IMR-90 (cell line): ENCODE measurements around the gene C6. TPM values are rescaled to one million over a fixed set of nuclear protein-coding genes. Genes with fewer than 3 reads are reported as not detected.

ENCODE experiments used
- ATAC-seq: fragments of 200-7000 bp; cut with Tn5 transposase; 2 replicates; pipeline ENCODE4 v1.9.1; 2020; ENCODE audit warnings: low read depth, mild to moderate bottlenecking, moderate library complexity
- BruUV-seq: library from RNA; stranded (reverse); fragments of 400-500 nt; replicated peaks from 2 replicates; lab custom pipeline; 2021; lab: Mats Ljungman, UMichigan
- CTCF ChIA-PET: fragments of 300-600 bp; formaldehyde crosslinking; extraction: SDS; loops from one replicate; lab custom pipeline; 2021; ENCODE audit warnings: antibody characterized with exemption; lab: Yijun Ruan, JAX
- POLR2A ChIA-PET: fragments of 300-600 bp; sonication (Branson Sonifier 250); formaldehyde crosslinking; loops from one replicate; lab custom pipeline; 2022; ENCODE audit warnings: antibody characterized with exemption; ENCODE audit not compliant: unreplicated experiment; lab: Charles Lee
- DNase-seq: peaks from one replicate; pipeline ENCODE4 v3.0.0; 2013
- H2AFZ ChIP-seq: replicated peaks from 2 replicates; pipeline ENCODE3; 2013; ENCODE audit warnings: low read length, mild to moderate bottlenecking; ENCODE audit not compliant: poor library complexity
- H2AK5ac ChIP-seq: 2 replicates; pipeline ENCODE4 v1.6.1; 2013; ENCODE audit warnings: low read depth, low read length, inconsistent platforms
- H2AK9ac ChIP-seq: replicated peaks from 2 replicates; pipeline ENCODE3; 2013; ENCODE audit warnings: mild to moderate bottlenecking, low read depth, low read length, moderate library complexity; ENCODE audit not compliant: poor library complexity
- H2BK120ac ChIP-seq: 2 replicates; pipeline ENCODE4 v1.6.1; 2013; ENCODE audit warnings: low read depth, low read length, inconsistent platforms
- H2BK15ac ChIP-seq: 3 replicates; pipeline ENCODE4 v1.6.1; 2013; ENCODE audit warnings: low read depth, low read length, inconsistent platforms
- H2BK20ac ChIP-seq: 2 replicates; pipeline ENCODE4 v1.6.1; 2013; ENCODE audit warnings: low read depth, mild to moderate bottlenecking, inconsistent platforms, low read length, moderate library complexity
- H2BK5ac ChIP-seq: 2 replicates; pipeline ENCODE4 v1.6.1; 2013; ENCODE audit warnings: mild to moderate bottlenecking, low read depth, low read length, inconsistent platforms; ENCODE audit not compliant: poor library complexity, severe bottlenecking
- H3K14ac ChIP-seq: replicated peaks from 2 replicates; pipeline ENCODE4 v1.6.1; 2013; ENCODE audit warnings: low read depth, low read length, inconsistent platforms
- H3K18ac ChIP-seq: 2 replicates; pipeline ENCODE4 v1.6.1; 2013; ENCODE audit warnings: low read depth, low read length, control low read depth
- H3K23ac ChIP-seq: 2 replicates; pipeline ENCODE4 v1.6.1; 2013; ENCODE audit warnings: low read depth, low read length, inconsistent platforms
- H3K27ac ChIP-seq: 2 replicates; pipeline ENCODE4 v1.5.1; 2013; ENCODE audit warnings: mild to moderate bottlenecking, control low read depth, low read length; ENCODE audit not compliant: insufficient read depth
- H3K27me3 ChIP-seq: 2 replicates; pipeline ENCODE4 v1.6.1; 2013; ENCODE audit warnings: low read length; ENCODE audit not compliant: control insufficient read depth, insufficient read depth
- H3K36me3 ChIP-seq: 2 replicates; pipeline ENCODE4 v1.6.1; 2013; ENCODE audit warnings: low read length, mixed read lengths; ENCODE audit not compliant: control insufficient read depth, insufficient read depth
- H3K4ac ChIP-seq: 2 replicates; pipeline ENCODE4 v1.6.1; 2013; ENCODE audit warnings: low read depth, low read length, inconsistent platforms
- H3K4me1 ChIP-seq: 2 replicates; pipeline ENCODE4 v1.6.1; 2013; ENCODE audit warnings: low read length, mixed read lengths; ENCODE audit not compliant: control insufficient read depth, insufficient read depth
- H3K4me2 ChIP-seq: 2 replicates; pipeline ENCODE4 v1.6.1; 2013; ENCODE audit warnings: low read depth, mild to moderate bottlenecking, control low read depth, low read length, moderate library complexity
- H3K4me3 ChIP-seq: 2 replicates; pipeline ENCODE4 v1.5.1; 2013; ENCODE audit warnings: low read depth, mild to moderate bottlenecking, control low read depth, low read length, moderate library complexity; ENCODE audit not compliant: insufficient read depth
- H3K56ac ChIP-seq: 2 replicates; pipeline ENCODE4 v1.6.1; 2013; ENCODE audit warnings: low read length, inconsistent platforms; ENCODE audit not compliant: insufficient read depth; ENCODE audit errors: extremely low read depth
- H3K79me1 ChIP-seq, 2 experiments: 2 replicates each; pipeline ENCODE4 v1.6.1; 2013; ENCODE audit warnings: low read length in 2 of 2, inconsistent platforms in 1 of 2, low read depth in 1 of 2
- H3K9ac ChIP-seq: 2 replicates; pipeline ENCODE4 v1.6.1; 2013; ENCODE audit warnings: low read depth, low read length, control low read depth
- H3K9me1 ChIP-seq: 2 replicates; pipeline ENCODE4 v1.6.1; 2013; ENCODE audit warnings: low read length, inconsistent platforms; ENCODE audit not compliant: insufficient read depth
- H3K9me3 ChIP-seq: 2 replicates; pipeline ENCODE4 v1.6.1; 2013; ENCODE audit warnings: low read length; ENCODE audit not compliant: control insufficient read depth, insufficient read depth
- H4K20me1 ChIP-seq: 2 replicates; pipeline ENCODE4 v1.6.1; 2013; ENCODE audit warnings: low read length, inconsistent platforms; ENCODE audit not compliant: insufficient read depth
- H4K5ac ChIP-seq: 2 replicates; pipeline ENCODE4 v1.6.1; 2013; ENCODE audit warnings: mild to moderate bottlenecking, low read depth, low read length, control low read depth
- H4K8ac ChIP-seq, 2 experiments: 2 replicates each; pipeline ENCODE4 v1.6.1; 2013; ENCODE audit warnings: low read depth in 2 of 2, low read length in 2 of 2, control low read depth in 1 of 2, inconsistent platforms in 1 of 2
- H4K91ac ChIP-seq: 2 replicates; pipeline ENCODE4 v1.6.1; 2013; ENCODE audit warnings: low read depth, low read length, inconsistent platforms; ENCODE audit not compliant: insufficient read depth
- BHLHE40 ChIP-seq: fragments of 150-350 bp; IDR thresholded peaks from 2 replicates; pipeline ENCODE4 v1.6.1; 2016; ENCODE audit warnings: mild to moderate bottlenecking, low read depth, low read length
- CEBPB ChIP-seq: IDR thresholded peaks from 2 replicates; pipeline ENCODE4 v1.6.1; 2012; ENCODE audit warnings: low read depth, low read length, improper control_type of control experiment
- CHD1 ChIP-seq: IDR thresholded peaks from 2 replicates; pipeline ENCODE4 v1.6.1; 2012; ENCODE audit warnings: low read depth, low read length, improper control_type of control experiment
- CTCF ChIP-seq: conservative IDR thresholded peaks from 2 replicates; pipeline ENCODE4 v1.5.1; 2012; ENCODE audit warnings: mild to moderate bottlenecking, low read depth, low read length, improper control_type of control experiment
- ELK1 ChIP-seq: fragments of 150-350 bp; IDR thresholded peaks from 2 replicates; pipeline ENCODE4 v1.6.1; 2016; ENCODE audit warnings: low read depth, mild to moderate bottlenecking, low read length, moderate library complexity, borderline replicate concordance
- FOS ChIP-seq: fragments of 150-350 bp; IDR thresholded peaks from 2 replicates; pipeline ENCODE4 v1.6.1; 2016; ENCODE audit warnings: low read depth, low read length
- MAFK ChIP-seq: IDR thresholded peaks from 2 replicates; pipeline ENCODE4 v1.6.1; 2012; ENCODE audit warnings: low read depth, low read length, improper control_type of control experiment
- MAZ ChIP-seq: IDR thresholded peaks from 2 replicates; pipeline ENCODE4 v1.6.1; 2012; ENCODE audit warnings: low read depth, mild to moderate bottlenecking, low read length, improper control_type of control experiment, moderate library complexity, borderline replicate concordance
- MXI1 ChIP-seq: IDR thresholded peaks from 2 replicates; pipeline ENCODE4 v1.6.1; 2012; ENCODE audit warnings: low read depth, mild to moderate bottlenecking, low read length, moderate library complexity, borderline replicate concordance
- NFE2L2 ChIP-seq: fragments of 150-350 bp; IDR thresholded peaks from 2 replicates; pipeline ENCODE4 v1.6.1; 2016; ENCODE audit warnings: low read depth, mild to moderate bottlenecking, low read length
- POLR2A ChIP-seq: IDR thresholded peaks from 2 replicates; pipeline ENCODE4 v1.6.1; 2012; ENCODE audit warnings: mild to moderate bottlenecking, low read depth, low read length
- RAD21 ChIP-seq: IDR thresholded peaks from 2 replicates; pipeline ENCODE4 v1.6.1; 2012; ENCODE audit warnings: low read length, improper control_type of control experiment
- RCOR1 ChIP-seq: IDR thresholded peaks from 2 replicates; pipeline ENCODE4 v1.6.1; 2012; ENCODE audit warnings: mild to moderate bottlenecking, low read length, improper control_type of control experiment; ENCODE audit not compliant: insufficient replicate concordance
- RFX5 ChIP-seq: IDR thresholded peaks from 2 replicates; pipeline ENCODE4 v1.8.0; 2012; ENCODE audit warnings: low read depth, mild to moderate bottlenecking, low read length, moderate library complexity
- SMC3 ChIP-seq: fragments of 150-350 bp; IDR thresholded peaks from 2 replicates; pipeline ENCODE4 v1.6.1; 2016; ENCODE audit warnings: low read depth, mild to moderate bottlenecking, antibody characterized with exemption, low read length, moderate library complexity
- USF2 ChIP-seq: fragments of 150-350 bp; IDR thresholded peaks from 2 replicates; pipeline ENCODE4 v1.6.1; 2017; ENCODE audit warnings: mild to moderate bottlenecking, antibody characterized with exemption, low read length, low read depth
- WGBS, 2 experiments: methylation state at CpG; one replicate each; pipeline versions ENCODE4 v1.1.5 to v1.1.7; 2013; ENCODE audit warnings: missing lambda C conversion rate in 2 of 2; ENCODE audit not compliant: insufficient read length in 1 of 2; ENCODE audit errors: extremely low coverage in 2 of 2; 5-methylcytosine and 5-hydroxymethylcytosine counted together
- dilution Hi-C: fragments of 300-500 bp; cut with HindIII; formaldehyde crosslinking; loops from one replicate; pipeline ENCODE4 v1.14.3; 2018; ENCODE audit warnings: low sequenced_read_pairs; ENCODE audit not compliant: unreplicated experiment
- in situ Hi-C: fragments of 300-500 bp; cut with MboI; formaldehyde crosslinking; loops from 3 replicates; pipeline ENCODE4 v1.14.3; 2019; ENCODE audit warnings: low sequenced_read_pairs, inconsistent platforms, mixed read lengths
- intact Hi-C: fragments of 100-400 bp; cut with micrococcal nuclease; formaldehyde crosslinking; loops from 2 replicates; pipeline ENCODE4 v1.10.0; 2022
- polyA plus RNA-seq, 3 experiments: library from polyadenylated mRNA; depleted of rRNA; stranded (reverse); fragments of >200 nt; gene quantifications; 2 replicates each; pipeline ENCODE4 v1.2.3, GENCODE V29; 2012; ENCODE audit warnings: low replicate concordance in 1 of 3
- total RNA-seq: library from RNA; depleted of rRNA; stranded (reverse); fragments of >200 nt; gene quantifications from 2 replicates; pipeline ENCODE4 v1.2.3, GENCODE V29; 2012

Gene C6
- total and polyA plus RNA-seq, 2 of the 4 experiments (the other 2 are of a cell fraction), result 0.05 to 0.18 TPM

GRCh38 chr5:41148448-41148847, 64.9 kb downstream of the C6 start:
- H2BK15ac ChIP-seq, result no peak overlapping the region
- H2BK20ac ChIP-seq, result no peak overlapping the region
- H3K4ac ChIP-seq, result no peak overlapping the region
- H3K23ac ChIP-seq, result no peak overlapping the region
- no peak for TF ChIP-seq POLR2A
- no peak for TF ChIP-seq FOS
- TF ChIP-seq MXI1, result no peak
- no peak for TF ChIP-seq USF2
- TF ChIP-seq RCOR1, result no peak
- no peak for TF ChIP-seq RAD21
- TF ChIP-seq BHLHE40, result no peak
- no peak for TF ChIP-seq NFE2L2
- no peak for TF ChIP-seq CHD1
- TF ChIP-seq MAFK, result no peak
- TF ChIP-seq MAZ, result no peak
- no peak for TF ChIP-seq ELK1
- no peak for TF ChIP-seq RFX5
- TF ChIP-seq CEBPB, result no peak
- TF ChIP-seq SMC3, result no peak
- TF ChIP-seq CTCF, result no peak
- no peak overlapping the region for H3K9ac ChIP-seq
- ChIA-PET CTCF (interaction anchor here (0.6 kb wide), 1 partner anchor 10 kb away, joined by 3 read pairs; no protein-coding TSS in a partner anchor), POLR2A (no interaction called here)
- H2AFZ ChIP-seq, result no peak overlapping the region
- H2BK120ac ChIP-seq, result peak overlapping the region; percentile 28; the same call in 1 of the 2 replicates
- no peaks in the 10 kb centered on the region for H3K36me3 ChIP-seq
- H3K79me1 ChIP-seq, result no peaks in the 10 kb centered on the region
- H2AK5ac ChIP-seq, result no peak overlapping the region
- BruUV-seq, result no TSS peak
- ATAC-seq (no peak), DNase-seq (no peak)
- H3K18ac ChIP-seq, result no peak overlapping the region
- no peak overlapping the region for H2BK5ac ChIP-seq
- intact Hi-C loops, result no loop called here
- H3K4me3 ChIP-seq, result no peak overlapping the region
- dilution Hi-C loops, result no loop called here
- no peak overlapping the region for H2AK9ac ChIP-seq
- WGBS, 2 experiments, result no CpG with 5 or more reads among the region's 1 CpG
- H3K56ac ChIP-seq, result no peak overlapping the region
- H3K27me3 ChIP-seq, result no peaks in the 10 kb centered on the region
- H3K14ac ChIP-seq, result no peak overlapping the region
- no peak overlapping the region for H3K4me2 ChIP-seq
- no peak overlapping the region for H4K91ac ChIP-seq
- H4K5ac ChIP-seq, result no peak overlapping the region
- no peak overlapping the region for H4K8ac ChIP-seq
- in situ Hi-C loops, result no loop called here
- H4K20me1 ChIP-seq, result no peaks in the 10 kb centered on the region
- no peaks in the 10 kb centered on the region for H3K4me1 ChIP-seq
- H3K9me3 ChIP-seq, result no peaks in the 10 kb centered on the region
- H3K27ac ChIP-seq, result no peak overlapping the region
- H3K9me1 ChIP-seq, result peaks cover 2% of the 10 kb centered on the region; the same call in 1 of the 2 replicates
